Measurements from ENCODE around the gene DNAJA2. TPM values are rescaled to one million over a fixed set of nuclear protein-coding genes. Genes with fewer than 3 reads are reported as not detected.

Gene DNAJA2
- polyA plus RNA-seq, 1 donor from 2014 or later = 99.5 TPM

DNA sequence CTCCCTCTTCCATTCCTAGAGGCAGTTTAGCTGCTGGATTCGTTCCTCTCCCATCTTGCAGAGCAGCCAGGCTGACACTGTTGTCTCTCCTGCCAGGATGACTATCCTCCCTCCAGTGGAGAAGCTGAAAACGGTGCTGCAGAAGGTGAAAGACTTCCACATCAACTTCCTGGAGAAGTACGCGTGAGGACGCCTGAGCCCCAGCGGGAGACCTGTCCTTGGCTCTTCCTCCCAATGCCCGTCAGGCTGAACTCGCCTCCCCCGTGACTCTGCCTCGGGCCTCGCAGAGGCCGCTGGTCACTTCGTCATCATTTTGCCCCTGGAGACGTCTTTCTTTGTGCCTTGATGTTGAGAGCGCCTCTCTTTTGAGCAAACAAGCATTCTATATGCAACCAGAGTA is 44.7 kb downstream of the DNAJA2 start:
- Histone ChIP-seq H4K20me1 (ENCODE audit: insufficient read depth) (no peaks in the 10 kb centered on the region), H3K9me3 (ENCODE audit: low read length) (no peaks in the 10 kb centered on the region), H3F3A (ENCODE audit: insufficient read depth, low read length, poor library complexity, severe bottlenecking) (no peaks in the 10 kb centered on the region), H3K36me3 (ENCODE audit: insufficient read depth, low read length) (no peaks in the 10 kb centered on the region), H2AFZ (ENCODE audit: low read depth, low read length) (no peak overlapping the region), H3K4me2 (ENCODE audit: low read length) (no peak overlapping the region), H3K27ac (ENCODE audit: low read length) (no peak overlapping the region), H3K9ac (ENCODE audit: low read length) (no peak overlapping the region), H3K9me2 (ENCODE audit: insufficient read depth, low read length) (no peaks in the 10 kb centered on the region), H3K27me3 (ENCODE audit: insufficient read depth, low read depth, low read length) (no peaks in the 10 kb centered on the region), H3K79me2 (replicated peaks; ENCODE audit: insufficient read depth, low read length) (no peaks in the 10 kb centered on the region), H3K4me3 (ENCODE audit: low read length) (no peak overlapping the region)
- no peak for TF ChIP-seq RAD21 (conservative IDR thresholded peaks at IDR 0.05)
- no peak for TF ChIP-seq POLR2AphosphoS5 (IDR thresholded peaks at IDR 0.05)
- no peak for TF ChIP-seq TAF1 (IDR thresholded peaks at IDR 0.05; ENCODE audit: low read depth)
- TF ChIP-seq EZH2 (IDR thresholded peaks at IDR 0.05; ENCODE audit: borderline replicate concordance, insufficient read depth, low read length, poor library complexity, severe bottlenecking) = no peak
- no peak for TF ChIP-seq SMC3 (conservative IDR thresholded peaks at IDR 0.05; ENCODE audit: poor library complexity)
- TF ChIP-seq MXI1 (conservative IDR thresholded peaks at IDR 0.05; ENCODE audit: poor library complexity, severe bottlenecking) = no peak
- TF ChIP-seq, protein P1, sequence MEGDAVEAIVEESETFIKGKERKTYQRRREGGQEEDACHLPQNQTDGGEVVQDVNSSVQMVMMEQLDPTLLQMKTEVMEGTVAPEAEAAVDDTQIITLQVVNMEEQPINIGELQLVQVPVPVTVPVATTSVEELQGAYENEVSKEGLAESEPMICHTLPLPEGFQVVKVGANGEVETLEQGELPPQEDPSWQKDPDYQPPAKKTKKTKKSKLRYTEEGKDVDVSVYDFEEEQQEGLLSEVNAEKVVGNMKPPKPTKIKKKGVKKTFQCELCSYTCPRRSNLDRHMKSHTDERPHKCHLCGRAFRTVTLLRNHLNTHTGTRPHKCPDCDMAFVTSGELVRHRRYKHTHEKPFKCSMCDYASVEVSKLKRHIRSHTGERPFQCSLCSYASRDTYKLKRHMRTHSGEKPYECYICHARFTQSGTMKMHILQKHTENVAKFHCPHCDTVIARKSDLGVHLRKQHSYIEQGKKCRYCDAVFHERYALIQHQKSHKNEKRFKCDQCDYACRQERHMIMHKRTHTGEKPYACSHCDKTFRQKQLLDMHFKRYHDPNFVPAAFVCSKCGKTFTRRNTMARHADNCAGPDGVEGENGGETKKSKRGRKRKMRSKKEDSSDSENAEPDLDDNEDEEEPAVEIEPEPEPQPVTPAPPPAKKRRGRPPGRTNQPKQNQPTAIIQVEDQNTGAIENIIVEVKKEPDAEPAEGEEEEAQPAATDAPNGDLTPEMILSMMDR (IDR thresholded peaks at IDR 0.05; ENCODE audit: poor library complexity, severe bottlenecking) = no peak
- TF ChIP-seq, protein P2, sequence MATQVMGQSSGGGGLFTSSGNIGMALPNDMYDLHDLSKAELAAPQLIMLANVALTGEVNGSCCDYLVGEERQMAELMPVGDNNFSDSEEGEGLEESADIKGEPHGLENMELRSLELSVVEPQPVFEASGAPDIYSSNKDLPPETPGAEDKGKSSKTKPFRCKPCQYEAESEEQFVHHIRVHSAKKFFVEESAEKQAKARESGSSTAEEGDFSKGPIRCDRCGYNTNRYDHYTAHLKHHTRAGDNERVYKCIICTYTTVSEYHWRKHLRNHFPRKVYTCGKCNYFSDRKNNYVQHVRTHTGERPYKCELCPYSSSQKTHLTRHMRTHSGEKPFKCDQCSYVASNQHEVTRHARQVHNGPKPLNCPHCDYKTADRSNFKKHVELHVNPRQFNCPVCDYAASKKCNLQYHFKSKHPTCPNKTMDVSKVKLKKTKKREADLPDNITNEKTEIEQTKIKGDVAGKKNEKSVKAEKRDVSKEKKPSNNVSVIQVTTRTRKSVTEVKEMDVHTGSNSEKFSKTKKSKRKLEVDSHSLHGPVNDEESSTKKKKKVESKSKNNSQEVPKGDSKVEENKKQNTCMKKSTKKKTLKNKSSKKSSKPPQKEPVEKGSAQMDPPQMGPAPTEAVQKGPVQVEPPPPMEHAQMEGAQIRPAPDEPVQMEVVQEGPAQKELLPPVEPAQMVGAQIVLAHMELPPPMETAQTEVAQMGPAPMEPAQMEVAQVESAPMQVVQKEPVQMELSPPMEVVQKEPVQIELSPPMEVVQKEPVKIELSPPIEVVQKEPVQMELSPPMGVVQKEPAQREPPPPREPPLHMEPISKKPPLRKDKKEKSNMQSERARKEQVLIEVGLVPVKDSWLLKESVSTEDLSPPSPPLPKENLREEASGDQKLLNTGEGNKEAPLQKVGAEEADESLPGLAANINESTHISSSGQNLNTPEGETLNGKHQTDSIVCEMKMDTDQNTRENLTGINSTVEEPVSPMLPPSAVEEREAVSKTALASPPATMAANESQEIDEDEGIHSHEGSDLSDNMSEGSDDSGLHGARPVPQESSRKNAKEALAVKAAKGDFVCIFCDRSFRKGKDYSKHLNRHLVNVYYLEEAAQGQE (IDR thresholded peaks at IDR 0.05; ENCODE audit: borderline replicate concordance) = no peak
- no peak for TF ChIP-seq EP300 (conservative IDR thresholded peaks at IDR 0.05; ENCODE audit: poor library complexity, severe bottlenecking)

DNA sequence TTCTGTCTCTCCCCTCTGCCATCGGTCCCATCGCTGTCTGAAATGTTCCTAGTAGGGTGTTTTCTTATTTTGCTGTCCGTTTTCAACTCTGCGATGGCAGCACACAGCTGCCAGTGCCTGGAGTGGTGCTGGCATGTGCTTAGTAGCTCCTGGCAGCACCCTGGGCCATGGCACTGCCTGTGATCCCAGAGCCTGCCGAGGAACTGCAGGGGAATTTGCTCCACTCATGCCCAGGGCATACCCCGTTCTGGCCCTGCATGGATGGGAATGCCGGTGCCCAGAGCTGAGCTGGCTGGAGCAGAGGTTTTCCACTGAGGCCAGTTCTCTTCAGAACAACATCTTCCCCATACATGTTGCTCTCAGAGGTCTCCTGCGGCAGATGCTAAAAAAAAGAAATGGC is 46.2 kb downstream of the DNAJA2 start:
- Histone ChIP-seq H3K27ac (ENCODE audit: low read length) (no peak overlapping the region), H3K9ac (ENCODE audit: low read length) (no peak overlapping the region)

More for the DNA sequence above, 46.2 kb downstream of the DNAJA2 start:
- no peaks in the 10 kb centered on the region for H3K9me2 ChIP-seq (ENCODE audit: insufficient read depth, low read length)
- H3K4me3 ChIP-seq (ENCODE audit: low read length) = no peak overlapping the region
- H3K9me3 ChIP-seq (ENCODE audit: low read length) = no peaks in the 10 kb centered on the region
- H3F3A ChIP-seq (ENCODE audit: insufficient read depth, low read length, poor library complexity, severe bottlenecking) = no peaks in the 10 kb centered on the region
- TF ChIP-seq EP300 (conservative IDR thresholded peaks at IDR 0.05; ENCODE audit: poor library complexity, severe bottlenecking) = no peak
- TF ChIP-seq, protein P2 (IDR thresholded peaks at IDR 0.05; ENCODE audit: borderline replicate concordance) = no peak
- TF ChIP-seq EZH2 (IDR thresholded peaks at IDR 0.05; ENCODE audit: borderline replicate concordance, insufficient read depth, low read length, poor library complexity, severe bottlenecking) = no peak
- no peak for TF ChIP-seq MXI1 (conservative IDR thresholded peaks at IDR 0.05; ENCODE audit: poor library complexity, severe bottlenecking)
- no peak for TF ChIP-seq TAF1 (IDR thresholded peaks at IDR 0.05; ENCODE audit: low read depth)
- TF ChIP-seq RAD21 (conservative IDR thresholded peaks at IDR 0.05) = no peak
- TF ChIP-seq SMC3 (conservative IDR thresholded peaks at IDR 0.05; ENCODE audit: poor library complexity) = no peak
- TF ChIP-seq POLR2AphosphoS5 (IDR thresholded peaks at IDR 0.05) = no peak
- TF ChIP-seq, protein P1 (IDR thresholded peaks at IDR 0.05; ENCODE audit: poor library complexity, severe bottlenecking) = no peak
- no peaks in the 10 kb centered on the region for H4K20me1 ChIP-seq (ENCODE audit: insufficient read depth)
- H3K4me2 ChIP-seq (ENCODE audit: low read length) = no peak overlapping the region
- H3K79me2 ChIP-seq (replicated peaks; ENCODE audit: insufficient read depth, low read length) = no peaks in the 10 kb centered on the region
- no peaks in the 10 kb centered on the region for H3K27me3 ChIP-seq (ENCODE audit: insufficient read depth, low read depth, low read length)
- no peak overlapping the region for H2AFZ ChIP-seq (ENCODE audit: low read depth, low read length)
- no peaks in the 10 kb centered on the region for H3K36me3 ChIP-seq (ENCODE audit: insufficient read depth, low read length)
